Lower leg skin (tissue), 4 donors: ENCODE measurements around the gene TOX2. TPM values are rescaled to one million over a fixed set of nuclear protein-coding genes. Genes with fewer than 3 reads are reported as not detected.
"Not testable (repeated sequence)": the region's sequence is repeated elsewhere in the genome, so short reads cannot be mapped to it uniquely, and the experiment has no call there.

Source experiments
- DNase-seq, 2 donors: peaks; one replicate each; pipeline ENCODE4 v3.0.0-alpha.2; 2019; ENCODE audit warnings: low spot score in 2 of 2
- H3K4me3 ChIP-seq: fragments of 200-600 bp; sonication (generic); 2 replicates; pipeline ENCODE4 v1.5.1; 2017; ENCODE audit warnings: mild to moderate bottlenecking, low read depth; ENCODE audit not compliant: poor library complexity, severe bottlenecking
- CTCF ChIP-seq, 3 donors: fragments of 450-650 bp; IDR thresholded peaks; one replicate each; pipeline ENCODE4 v1.5.1; 2016; ENCODE audit warnings: antibody characterized with exemption in 3 of 3, mild to moderate bottlenecking in 3 of 3, moderate library complexity in 2 of 3
- POLR2A ChIP-seq, 2 donors: fragments of 450-650 bp; IDR thresholded peaks; one replicate each; pipeline ENCODE4 v1.6.1; 2016 to 2017; ENCODE audit warnings: antibody characterized with exemption in 2 of 2, mild to moderate bottlenecking in 1 of 2, moderate library complexity in 1 of 2
- WGBS, 2 donors: methylation state at CpG; one replicate each; pipeline ENCODE4 v1.1.5; 2018; 5-methylcytosine and 5-hydroxymethylcytosine counted together
- intact Hi-C: fragments of 100-400 bp; cut with DNase I; formaldehyde crosslinking; loops from one replicate; pipeline ENCODE4 v1.15.0; 2023; ENCODE audit warnings: low total_unique reads
- total RNA-seq, 4 donors: library from RNA; depleted of rRNA; stranded (reverse); fragments of >200 nt; gene quantifications; one replicate each; pipeline ENCODE4 v1.1.0, GENCODE V29; 2016

TOX2 gene
- total RNA-seq, 4 donors from 2014 or later, result 1.8 to 5.2 (median 1.9) TPM

GRCh38 chr20:44039741-44040140 lies 125.1 kb downstream of the TOX2 start:
- intact Hi-C loops, result no loop called here
- no peak overlapping the region for H3K4me3 ChIP-seq
- TF ChIP-seq CTCF (IDR thresholded peaks at IDR 0.05) (no peak), POLR2A (IDR thresholded peaks at IDR 0.05) (no peak)
- WGBS, 2 donors, result 74 to 79% methylated on average over 10 of the region's 10 CpGs
- peak in 1 of 2 donors; percentile 48 for DNase-seq

- intact Hi-C loops, result no loop called here
- no peak for DNase-seq
- H3K4me3 ChIP-seq, result no peak overlapping the region
- WGBS, 2 donors, result 76 to 77% methylated on average over 5 of the region's 5 CpGs
- TF ChIP-seq POLR2A (IDR thresholded peaks at IDR 0.05), result no peak
- TF ChIP-seq CTCF (IDR thresholded peaks at IDR 0.05), result no peak
Observed at GRCh38 chr20:44040202-44040915, 125.7 kb downstream of the TOX2 start.

- TF ChIP-seq CTCF (IDR thresholded peaks at IDR 0.05), result no peak
- TF ChIP-seq POLR2A (IDR thresholded peaks at IDR 0.05), result no peak
Observed at GRCh38 chr20:44041001-44041400, 126.3 kb downstream of the TOX2 start.

GRCh38 chr20:44044712-44045111 lies 130.1 kb downstream of the TOX2 start:
- DNase-seq, H3K4me3 ChIP-seq, intact Hi-C loops: not testable (repeated sequence)
- WGBS, 2 donors, result 75% methylated on average over 5 of the region's 5 CpGs

More at GRCh38 chr20:44041001-44041400, 126.3 kb downstream of the TOX2 start:
- intact Hi-C loops, result no loop called here
- peak; percentile 2 to 70 for DNase-seq
- no peak overlapping the region for H3K4me3 ChIP-seq
- WGBS, 2 donors, result 83 to 88% methylated on average over 8 of the region's 8 CpGs

GRCh38 chr20:44050327-44050726 lies 135.7 kb downstream of the TOX2 start:
- no peak overlapping the region for H3K4me3 ChIP-seq
- TF ChIP-seq CTCF (IDR thresholded peaks at IDR 0.05) (no peak), POLR2A (IDR thresholded peaks at IDR 0.05) (no peak)
- DNase-seq, result no peak
- intact Hi-C loops, result no loop called here
- 56 to 61% methylated on average over 2 of the region's 2 CpGs for WGBS, 2 donors

GRCh38 chr20:44050925-44051660 lies 136.4 kb downstream of the TOX2 start:
- DNase-seq, result peak; percentile 6 to 60
- 92 to 94% methylated on average over 24 to 25 of the region's 25 CpGs for WGBS, 2 donors
- no peak overlapping the region for H3K4me3 ChIP-seq
- intact Hi-C loops, result no loop called here
- TF ChIP-seq POLR2A (IDR thresholded peaks at IDR 0.05) (no peak), CTCF (IDR thresholded peaks at IDR 0.05) (no peak)
